ENCODE results near the gene TFF3.
A peak's percentile ranks its signal among the peaks of the same experiment; 100 is the strongest.

The TFF3 gene

GRCh38 chr21:42346866-42347600 lies 31.8 kb upstream of the TFF3 start:
- no peak for DNase-seq (ENCODE audit: low read depth)

DNA sequence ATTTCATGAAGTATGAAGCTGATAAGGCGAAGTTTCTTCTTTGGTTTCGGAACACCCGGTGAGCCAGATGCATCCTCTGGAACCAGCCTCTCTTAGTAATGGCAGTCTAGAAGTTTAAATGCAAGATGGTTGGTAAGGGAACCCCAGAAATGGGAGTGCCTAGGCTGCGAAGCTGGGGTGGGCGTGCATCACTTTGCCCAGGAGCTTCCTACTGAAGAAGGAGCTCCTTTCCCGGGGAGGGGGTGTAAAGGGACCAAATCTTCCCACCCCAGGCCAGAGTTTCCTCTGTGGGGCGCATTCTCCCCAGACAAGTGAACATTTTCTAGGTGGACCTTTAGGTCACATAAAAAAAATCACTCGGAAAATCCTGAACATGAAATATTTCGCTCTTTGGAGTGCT lies 31.2 kb upstream of the TFF3 start:
- no peak for DNase-seq (ENCODE audit: low read depth)

DNA sequence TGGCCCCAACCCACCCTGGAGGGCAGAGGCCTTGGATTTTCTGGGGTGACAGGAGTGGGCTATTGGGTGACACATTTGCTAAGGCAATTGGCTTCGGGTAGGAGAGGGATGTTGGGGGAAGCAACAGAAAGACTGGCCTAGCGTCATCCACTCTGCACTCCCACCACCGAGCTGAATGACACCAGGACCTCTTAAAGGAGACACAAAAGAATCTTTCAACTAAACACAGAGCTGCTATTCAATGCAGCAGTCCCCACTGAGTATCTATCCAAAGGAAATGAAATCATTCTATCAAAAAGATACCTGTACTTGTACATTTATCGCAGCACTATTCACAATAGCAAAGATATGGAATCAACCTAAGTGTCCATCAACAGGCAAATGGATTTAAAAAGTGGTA lies 29.4 kb upstream of the TFF3 start:
- no peak for DNase-seq (ENCODE audit: low read depth)

- DNase-seq (ENCODE audit: low read depth): no peak
Observed at GRCh38 chr21:42343963-42344510, 28.8 kb upstream of the TFF3 start.

DNA sequence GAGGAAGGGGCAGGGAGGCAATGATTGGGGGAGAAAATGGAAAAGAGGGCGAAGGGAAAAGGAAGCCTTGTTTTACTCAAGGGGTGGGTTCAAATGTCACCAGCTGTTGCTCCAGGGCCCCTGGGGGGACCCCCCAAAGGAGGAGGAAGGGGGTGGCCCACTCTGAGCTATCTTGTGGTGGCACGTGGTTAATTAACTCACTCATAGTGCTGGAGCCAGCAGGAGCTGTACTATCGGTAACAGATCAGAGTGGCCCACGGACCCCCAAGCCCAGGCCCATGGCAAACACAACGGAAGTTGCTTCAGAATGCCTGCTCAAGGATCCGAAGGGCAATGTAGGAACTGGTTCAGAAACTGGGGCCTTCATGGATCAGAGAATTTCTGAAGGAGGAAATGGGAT lies 28.3 kb upstream of the TFF3 start:
- DNase-seq (ENCODE audit: low read depth): no peak

DNA sequence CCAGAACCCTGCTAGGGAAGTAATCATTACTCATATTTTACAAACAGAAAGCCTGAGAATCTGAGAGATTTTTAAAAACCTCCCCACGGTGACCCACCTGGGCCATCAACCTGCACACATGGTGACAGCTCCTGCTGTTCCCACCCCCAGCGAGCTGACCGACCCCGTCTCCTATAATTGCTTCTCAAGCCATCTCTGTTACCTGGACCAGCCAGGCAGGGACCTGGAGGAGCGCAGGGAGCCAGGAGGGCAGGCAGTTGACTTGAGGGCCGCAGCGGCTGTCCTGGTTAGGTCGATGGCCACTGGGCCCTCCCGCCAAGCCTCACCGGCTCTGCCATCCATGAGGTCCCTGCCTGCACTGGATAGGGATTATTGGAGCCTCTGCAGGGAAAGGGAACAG lies 27.9 kb upstream of the TFF3 start:
- no peak for DNase-seq (ENCODE audit: low read depth)

DNA sequence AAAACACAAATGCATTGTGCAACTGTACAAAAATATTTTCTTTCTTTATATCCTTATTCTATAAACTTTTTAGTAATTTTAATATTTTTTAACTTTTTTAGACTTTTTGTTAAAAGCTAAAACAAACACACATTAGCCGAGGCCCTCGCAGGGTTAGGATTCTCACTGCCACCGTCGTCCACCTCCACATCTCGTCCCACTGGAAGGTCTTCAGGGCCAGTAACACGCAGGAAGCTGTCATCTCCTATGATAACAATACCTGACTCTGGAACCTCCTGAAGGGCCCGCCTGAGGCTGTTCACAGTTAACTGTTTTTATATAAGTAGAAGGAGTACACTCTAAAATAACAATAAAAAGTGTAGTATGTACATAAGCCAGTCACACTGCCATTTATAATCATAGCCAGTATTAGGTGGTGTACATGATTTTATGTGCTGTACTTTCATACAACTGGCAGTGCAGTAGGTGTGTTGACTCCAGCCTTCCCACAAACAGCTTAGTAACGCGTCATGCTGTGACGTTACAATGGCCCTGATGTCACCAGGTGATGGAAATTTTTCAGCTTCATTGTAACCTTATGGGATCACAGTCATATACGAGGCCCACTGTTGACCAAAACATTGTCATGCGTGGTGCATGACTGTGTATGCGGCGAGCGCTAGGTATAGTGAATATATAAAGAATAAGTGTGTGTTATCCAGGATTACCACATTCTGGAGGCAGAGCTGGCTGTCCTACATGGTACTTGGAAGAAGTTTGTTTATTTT lies 26.8 kb upstream of the TFF3 start:
- no peak for DNase-seq (ENCODE audit: low read depth)

DNA sequence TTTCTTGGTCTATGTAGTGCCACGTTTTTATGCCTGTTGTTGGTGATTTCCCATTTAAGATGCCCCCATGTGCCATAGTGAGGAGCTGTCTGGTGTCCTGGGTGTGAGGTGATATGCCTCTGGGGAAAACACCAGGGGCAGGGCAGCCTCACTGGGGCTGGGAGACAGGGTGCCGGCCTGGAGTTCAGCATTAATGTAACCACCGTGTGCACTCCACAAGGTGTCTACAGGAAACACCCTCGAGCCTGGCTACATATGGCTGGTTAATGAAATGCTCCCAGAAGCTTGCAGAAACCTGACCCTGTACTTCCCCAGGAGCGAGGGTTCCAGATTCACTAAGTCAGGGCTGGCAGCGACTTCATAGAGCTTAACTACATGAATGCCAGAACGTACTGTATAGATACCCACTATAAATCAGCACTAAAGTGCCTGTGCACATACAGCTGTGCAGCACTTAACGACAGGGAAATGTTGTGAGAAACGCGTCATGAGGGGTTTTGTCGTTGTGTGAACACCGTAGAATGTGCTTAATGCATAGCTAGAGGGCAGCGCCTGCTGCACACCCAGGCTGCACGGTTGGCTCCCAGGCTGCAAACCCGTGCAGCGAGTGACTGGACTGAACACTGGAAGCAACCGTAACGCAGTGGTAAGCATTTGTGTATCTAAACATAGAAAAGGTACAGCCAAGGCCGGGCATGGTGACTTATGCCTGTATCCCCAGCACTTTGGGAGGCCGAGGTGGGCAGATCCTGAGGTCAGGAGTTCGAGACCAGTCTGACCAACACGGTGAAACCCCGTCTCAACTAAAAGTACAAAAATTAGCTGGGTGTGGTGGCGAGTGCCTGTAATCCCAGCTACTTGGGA lies 25.2 kb upstream of the TFF3 start:
- no peak for DNase-seq (ENCODE audit: low read depth)

GRCh38 chr21:42338729-42339715 lies 23.8 kb upstream of the TFF3 start:
- no peak for DNase-seq (ENCODE audit: low read depth)

DNA sequence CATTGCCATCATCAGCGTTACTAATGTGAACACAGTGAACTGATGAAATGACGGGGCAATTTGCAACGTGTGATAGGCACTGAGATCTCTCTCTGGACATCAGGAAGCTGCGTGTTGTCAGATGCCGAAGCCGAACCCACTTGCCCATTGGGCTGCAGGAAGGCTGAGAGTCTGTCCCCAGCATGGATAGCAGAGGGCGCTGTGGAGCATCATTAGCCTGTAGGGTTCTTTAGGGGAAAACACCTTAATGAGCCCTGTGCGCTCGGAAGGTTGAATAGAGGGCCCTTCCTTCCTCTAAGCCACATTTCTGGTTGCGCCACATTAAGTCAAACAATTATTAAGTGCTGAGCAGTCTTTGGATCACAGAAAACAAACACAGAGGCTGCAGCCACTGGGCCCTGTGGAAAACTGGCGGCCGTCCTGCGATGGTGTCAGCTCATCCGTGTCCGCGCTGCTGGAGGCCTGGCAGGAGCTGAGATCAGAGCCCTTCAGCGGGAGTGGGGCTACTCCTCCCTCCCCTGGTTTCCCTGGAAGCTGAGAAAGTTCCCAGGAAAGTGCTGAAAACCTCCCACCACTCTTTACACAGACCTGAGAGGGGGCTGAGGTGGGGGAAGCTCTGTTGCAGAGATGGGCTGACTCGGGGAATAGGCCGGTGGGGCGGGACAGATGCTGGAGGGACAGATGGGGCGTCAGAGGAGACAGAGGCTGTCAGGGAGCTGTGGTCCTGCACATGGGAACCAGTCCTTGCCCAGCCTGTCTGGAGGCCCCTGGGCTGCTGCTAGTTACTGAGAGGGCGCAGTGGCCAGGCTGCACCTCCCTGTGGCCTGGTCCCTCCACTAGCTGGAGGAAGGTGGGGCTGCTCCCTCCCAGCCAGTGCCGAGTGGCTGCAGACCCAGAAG lies 22.9 kb upstream of the TFF3 start:
- peak; percentile 70 for DNase-seq (ENCODE audit: low read depth)

DNA sequence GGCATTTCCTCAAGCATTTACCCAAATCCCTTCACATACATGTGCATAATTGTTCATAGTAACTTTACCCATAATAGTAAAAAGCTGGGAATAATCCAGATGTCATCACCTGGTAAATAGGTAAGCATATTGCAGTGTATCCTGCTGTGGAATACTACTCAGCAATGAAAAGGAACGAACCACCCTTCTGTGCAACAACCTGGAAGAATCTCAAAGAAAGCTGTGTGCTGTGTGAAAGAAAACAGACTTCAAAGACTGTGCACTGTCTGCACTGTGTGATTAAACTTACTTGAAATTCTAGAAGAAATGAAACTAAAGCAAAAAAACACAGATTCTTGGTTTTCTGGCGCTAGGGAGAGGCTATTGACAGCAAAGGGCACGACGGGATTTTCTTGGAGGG lies 22.1 kb upstream of the TFF3 start:
- DNase-seq (ENCODE audit: low read depth): no peak

DNA sequence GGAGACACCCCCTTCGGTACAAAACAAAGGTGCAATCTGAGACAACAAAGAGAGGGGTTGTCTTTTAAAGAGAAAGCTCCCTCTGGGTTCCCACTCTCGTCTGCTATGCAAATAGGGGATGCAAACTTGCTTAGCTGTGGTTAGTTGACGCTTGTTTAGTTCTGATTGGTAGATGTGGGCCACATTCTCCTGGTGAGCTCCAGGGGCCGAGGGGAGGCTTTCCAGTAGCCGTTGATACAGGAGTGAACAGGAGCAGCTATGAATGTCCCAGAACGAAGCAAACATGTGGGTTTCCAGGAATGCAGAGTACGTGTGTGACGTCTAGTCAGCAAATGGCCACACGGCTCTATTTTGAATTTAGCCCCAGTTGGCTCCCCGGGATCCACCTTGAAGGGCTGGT lies 20.8 kb upstream of the TFF3 start:
- DNase-seq (ENCODE audit: low read depth): no peak

GRCh38 chr21:42332557-42333317 lies 17.5 kb upstream of the TFF3 start:
- DNase-seq (ENCODE audit: low read depth): no peak

GRCh38 chr21:42331660-42332059 lies 16.5 kb upstream of the TFF3 start:
- DNase-seq (ENCODE audit: low read depth): no peak

GRCh38 chr21:42330380-42331371 lies 15.5 kb upstream of the TFF3 start:
- no peak for DNase-seq (ENCODE audit: low read depth)

DNA sequence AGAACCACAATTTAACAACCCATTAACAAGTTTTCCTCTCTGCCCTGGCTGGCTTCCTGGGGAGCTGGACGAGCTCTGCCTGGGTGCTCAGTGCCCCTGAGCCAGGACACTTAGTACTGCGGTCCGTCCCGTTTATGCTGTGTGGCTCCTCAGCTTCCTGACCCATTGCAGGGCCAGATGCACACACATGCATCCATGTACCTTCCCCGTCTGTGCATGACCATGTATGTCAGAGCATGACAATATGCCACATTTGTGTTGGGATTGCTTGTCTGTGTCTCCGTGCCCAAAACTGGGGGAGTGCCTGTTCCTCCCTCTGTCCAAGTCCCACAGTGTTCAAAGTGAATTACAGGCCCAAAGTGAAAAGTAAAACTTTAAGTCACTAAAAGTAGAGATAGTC lies 9.7 kb upstream of the TFF3 start:
- no peak for DNase-seq (ENCODE audit: low read depth)

DNA sequence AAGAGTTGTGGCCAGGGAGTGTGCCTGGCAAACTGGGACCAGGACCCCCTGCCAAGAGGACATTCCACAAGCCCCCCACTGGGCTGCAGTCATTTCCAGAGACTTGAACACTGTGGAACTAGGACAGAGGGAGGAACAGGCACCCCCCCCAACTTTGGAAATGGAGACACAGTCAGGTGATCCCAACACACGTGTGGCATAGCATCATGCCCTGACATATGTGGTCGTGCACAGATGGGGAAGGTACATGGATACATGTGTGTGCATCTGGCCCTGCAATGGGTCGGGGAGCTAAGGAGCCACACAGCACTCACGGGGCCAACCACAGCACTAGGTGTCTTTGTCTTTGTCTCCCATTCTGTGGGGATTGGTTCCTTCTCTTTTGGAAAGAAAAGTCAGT lies 6.6 kb upstream of the TFF3 start:
- DNase-seq (ENCODE audit: low read depth): no peak

DNA sequence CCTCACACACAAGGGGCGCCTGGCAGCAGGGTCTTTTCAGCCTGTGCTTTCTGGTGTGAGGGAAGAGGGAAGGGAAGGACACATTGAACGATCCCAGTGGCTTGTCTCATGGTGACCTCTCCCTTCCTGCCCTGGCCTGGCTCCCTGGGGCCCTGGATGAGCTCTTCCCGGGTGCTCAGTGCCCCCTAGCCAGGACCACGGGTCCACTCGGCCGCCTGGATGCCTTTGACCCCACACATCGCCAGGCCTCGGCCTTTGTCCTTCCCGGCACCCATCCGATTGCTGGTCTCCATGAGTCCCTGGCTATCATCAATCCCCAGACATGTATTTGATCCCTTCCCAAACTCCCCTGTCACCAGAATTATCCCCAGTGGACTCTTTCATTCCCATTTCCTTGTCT lies 6.0 kb upstream of the TFF3 start:
- no peak for DNase-seq (ENCODE audit: low read depth)
